ENCODE measurements around the gene LEO1. TPM values are rescaled to one million over a fixed set of nuclear protein-coding genes. Genes with fewer than 3 reads are reported as not detected.

The LEO1 gene
- total and polyA plus RNA-seq, 2 of the 13 experiments (the other 11 are each of a cell fraction or from before 2014, with no cell fraction given), result 17.0 to 60.3 TPM

DNA sequence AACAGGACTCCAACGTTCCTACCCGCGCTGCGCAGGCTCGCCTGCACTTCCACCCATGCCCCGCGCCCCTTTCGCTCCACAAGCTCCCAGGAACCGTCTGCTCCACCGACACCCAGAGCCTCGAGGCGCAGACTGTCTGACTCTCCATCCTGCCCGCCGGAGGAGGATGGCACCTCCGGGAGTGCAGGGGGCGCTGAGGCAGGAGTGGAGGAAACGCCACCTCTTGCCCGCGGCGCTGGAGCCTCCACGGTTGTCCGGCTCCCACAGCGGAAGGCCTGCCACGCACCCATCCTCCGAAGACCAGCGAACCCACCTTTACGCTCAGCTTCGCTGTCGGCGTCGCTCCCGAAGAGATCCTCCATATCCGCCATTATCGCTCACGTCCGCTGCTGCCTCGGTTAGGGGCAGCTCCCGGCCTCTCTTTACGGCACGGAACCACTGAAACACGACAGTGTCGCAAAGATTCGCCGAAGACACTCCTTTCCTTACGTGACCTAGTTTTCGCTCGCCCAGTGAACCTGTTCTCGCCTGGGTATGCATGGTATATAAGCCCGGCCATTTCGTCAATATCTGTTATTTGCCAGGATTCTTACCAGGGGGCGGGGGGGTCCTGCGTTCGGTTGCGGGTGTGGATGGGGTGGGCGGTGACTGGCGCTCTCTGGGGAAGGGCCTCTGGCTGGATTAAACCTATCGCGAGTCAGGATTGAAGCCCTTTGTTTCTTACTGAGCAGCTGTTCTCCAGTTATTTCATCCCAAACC is at the start of gene LEO1 (continued):
- TF ChIP-seq ZNF354B (CRISPR knock-in tag; IDR thresholded peaks at IDR 0.05) (no peak), GATAD1 (CRISPR knock-in tag; IDR thresholded peaks at IDR 0.05) (peak; percentile 94), MAZ (IDR thresholded peaks at IDR 0.05; ENCODE audit: borderline replicate concordance, low read depth, low read length) (peak; percentile 22; the same call in 1 of the 2 replicates), MAZ (CRISPR knock-in tag; IDR thresholded peaks at IDR 0.05; ENCODE audit: low read depth) (peak; percentile 69; the same call in 1 of the 2 replicates), TAF1 (CRISPR knock-in tag; IDR thresholded peaks at IDR 0.05) (peak; percentile 95), ZNF570 (CRISPR knock-in tag; IDR thresholded peaks at IDR 0.05; ENCODE audit: borderline replicate concordance) (0 out of 2 replicates have a peak, but pooled peaks have one; percentile 54), ZSCAN29 (CRISPR knock-in tag; conservative IDR thresholded peaks at IDR 0.05) (0 out of 2 replicates have a peak, but pooled peaks have one; percentile 25), POGZ (CRISPR knock-in tag; IDR thresholded peaks at IDR 0.05) (peak; percentile 81), ETV6 (CRISPR knock-in tag; conservative IDR thresholded peaks at IDR 0.05) (no peak; the same call in 1 of the 2 replicates), ZNF331 (CRISPR knock-in tag; IDR thresholded peaks at IDR 0.05) (peak; percentile 53; the same call in 1 of the 2 replicates), ZSCAN22 (CRISPR knock-in tag; IDR thresholded peaks at IDR 0.05) (peak; percentile 73; the same call in 1 of the 2 replicates), KLF6 (CRISPR knock-in tag; IDR thresholded peaks at IDR 0.05) (peak; percentile 30; the same call in 1 of the 2 replicates), ELF3 (CRISPR knock-in tag; IDR thresholded peaks at IDR 0.05) (peak; percentile 43; the same call in 1 of the 2 replicates), MEF2D (CRISPR knock-in tag; IDR thresholded peaks at IDR 0.05) (peak; percentile 78; the same call in 1 of the 2 replicates), MED13 (CRISPR knock-in tag; IDR thresholded peaks at IDR 0.05) (0 out of 2 replicates have a peak, but pooled peaks have one; percentile 46), MATR3 (CRISPR knock-in tag; IDR thresholded peaks at IDR 0.05) (no peak), ZBTB42 (CRISPR knock-in tag; IDR thresholded peaks at IDR 0.05) (peak; percentile 89), ZNF383 (CRISPR knock-in tag; IDR thresholded peaks at IDR 0.05; ENCODE audit: borderline replicate concordance) (peak; percentile 73; the same call in 1 of the 2 replicates), ZNF180 (CRISPR knock-in tag; IDR thresholded peaks at IDR 0.05; ENCODE audit: borderline replicate concordance, low read depth) (0 out of 2 replicates have a peak, but pooled peaks have one; percentile 57), HCFC1 (IDR thresholded peaks at IDR 0.05; ENCODE audit: low read depth, low read length) (peak; percentile 54), REXO4 (CRISPR knock-in tag; IDR thresholded peaks at IDR 0.05; ENCODE audit: borderline replicate concordance) (no peak), SRSF1 (optimal IDR thresholded peaks at IDR 0.05; ENCODE audit: low read depth, low read length) (peak; percentile 59), GZF1 (CRISPR knock-in tag; IDR thresholded peaks at IDR 0.05) (no peak), ONECUT2 (CRISPR knock-in tag; IDR thresholded peaks at IDR 0.05) (no peak), FOXC1 (CRISPR knock-in tag; IDR thresholded peaks at IDR 0.05; ENCODE audit: borderline replicate concordance) (peak; percentile 83), ZBTB3 (CRISPR knock-in tag; IDR thresholded peaks at IDR 0.05; ENCODE audit: borderline replicate concordance, low read depth) (peak; percentile 68; the same call in 1 of the 2 replicates), SIX4 (CRISPR knock-in tag; IDR thresholded peaks at IDR 0.05) (no peak)
- TF ChIP-seq, protein P1, sequence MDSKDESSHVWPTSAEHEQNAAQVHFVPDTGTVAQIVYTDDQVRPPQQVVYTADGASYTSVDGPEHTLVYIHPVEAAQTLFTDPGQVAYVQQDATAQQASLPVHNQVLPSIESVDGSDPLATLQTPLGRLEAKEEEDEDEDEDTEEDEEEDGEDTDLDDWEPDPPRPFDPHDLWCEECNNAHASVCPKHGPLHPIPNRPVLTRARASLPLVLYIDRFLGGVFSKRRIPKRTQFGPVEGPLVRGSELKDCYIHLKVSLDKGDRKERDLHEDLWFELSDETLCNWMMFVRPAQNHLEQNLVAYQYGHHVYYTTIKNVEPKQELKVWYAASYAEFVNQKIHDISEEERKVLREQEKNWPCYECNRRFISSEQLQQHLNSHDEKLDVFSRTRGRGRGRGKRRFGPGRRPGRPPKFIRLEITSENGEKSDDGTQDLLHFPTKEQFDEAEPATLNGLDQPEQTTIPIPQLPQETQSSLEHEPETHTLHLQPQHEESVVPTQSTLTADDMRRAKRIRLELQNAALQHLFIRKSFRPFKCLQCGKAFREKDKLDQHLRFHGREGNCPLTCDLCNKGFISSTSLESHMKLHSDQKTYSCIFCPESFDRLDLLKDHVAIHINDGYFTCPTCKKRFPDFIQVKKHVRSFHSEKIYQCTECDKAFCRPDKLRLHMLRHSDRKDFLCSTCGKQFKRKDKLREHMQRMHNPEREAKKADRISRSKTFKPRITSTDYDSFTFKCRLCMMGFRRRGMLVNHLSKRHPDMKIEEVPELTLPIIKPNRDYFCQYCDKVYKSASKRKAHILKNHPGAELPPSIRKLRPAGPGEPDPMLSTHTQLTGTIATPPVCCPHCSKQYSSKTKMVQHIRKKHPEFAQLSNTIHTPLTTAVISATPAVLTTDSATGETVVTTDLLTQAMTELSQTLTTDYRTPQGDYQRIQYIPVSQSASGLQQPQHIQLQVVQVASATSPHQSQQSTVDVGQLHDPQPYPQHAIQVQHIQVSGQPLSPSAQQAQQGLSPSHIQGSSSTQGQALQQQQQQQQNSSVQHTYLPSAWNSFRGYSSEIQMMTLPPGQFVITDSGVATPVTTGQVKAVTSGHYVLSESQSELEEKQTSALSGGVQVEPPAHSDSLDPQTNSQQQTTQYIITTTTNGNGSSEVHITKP (CRISPR knock-in tag; IDR thresholded peaks at IDR 0.05; ENCODE audit: low read depth), result no peak
- TF ChIP-seq, protein P2, sequence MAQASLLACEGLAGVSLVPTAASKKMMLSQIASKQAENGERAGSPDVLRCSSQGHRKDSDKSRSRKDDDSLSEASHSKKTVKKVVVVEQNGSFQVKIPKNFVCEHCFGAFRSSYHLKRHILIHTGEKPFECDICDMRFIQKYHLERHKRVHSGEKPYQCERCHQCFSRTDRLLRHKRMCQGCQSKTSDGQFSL (CRISPR knock-in tag; IDR thresholded peaks at IDR 0.05), result peak; percentile 59

All from HepG2 (cell line).